Right forelimb (tissue), 1 donor: Measurements from ENCODE around the gene RBM19.
"Not testable (repeated sequence)": the region's sequence is repeated elsewhere in the genome, so short reads cannot be mapped to it uniquely, and the experiment has no call there.

Source experiments
- DNase-seq: peaks from one replicate; pipeline ENCODE4 v3.0.0-alpha.2; 2018

RBM19 gene

GRCh38 chr12:113930249-113930648, 35.9 kb downstream of the RBM19 start:
- no peak for DNase-seq

DNA sequence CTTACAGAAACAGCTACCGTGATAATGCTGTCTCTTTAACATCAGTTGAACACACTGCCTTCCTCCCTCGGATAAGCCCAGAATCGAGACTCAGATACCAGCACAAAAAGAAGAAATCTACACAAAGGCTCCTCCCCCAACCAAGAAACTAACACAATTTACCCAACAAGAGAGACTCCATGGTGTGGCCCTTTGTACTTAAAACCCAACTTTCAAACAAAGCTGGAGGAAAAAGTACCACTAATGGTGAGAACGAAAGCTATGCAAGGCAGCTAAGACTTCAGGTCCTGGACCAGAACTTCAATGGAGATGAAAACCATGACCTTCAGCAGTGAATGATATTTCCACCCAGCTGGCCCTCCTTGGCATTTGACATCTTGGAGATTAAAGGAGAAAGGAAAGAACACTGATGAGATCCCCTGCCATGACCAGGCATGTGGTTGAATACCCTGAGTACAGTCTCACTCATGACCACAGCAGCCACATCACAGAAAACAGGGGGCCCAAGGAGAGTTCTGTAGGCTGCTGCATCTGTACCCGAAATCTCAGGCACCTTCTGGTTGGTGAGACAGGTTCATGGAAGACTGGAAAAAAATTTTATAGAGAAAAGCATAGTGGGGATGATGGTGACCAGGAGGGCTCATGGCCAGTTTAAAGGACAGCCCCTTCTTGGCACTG, 36.7 kb downstream of the RBM19 start:
- DNase-seq, result no peak

GRCh38 chr12:113926788-113927187, 39.3 kb downstream of the RBM19 start:
- no peak for DNase-seq

DNA sequence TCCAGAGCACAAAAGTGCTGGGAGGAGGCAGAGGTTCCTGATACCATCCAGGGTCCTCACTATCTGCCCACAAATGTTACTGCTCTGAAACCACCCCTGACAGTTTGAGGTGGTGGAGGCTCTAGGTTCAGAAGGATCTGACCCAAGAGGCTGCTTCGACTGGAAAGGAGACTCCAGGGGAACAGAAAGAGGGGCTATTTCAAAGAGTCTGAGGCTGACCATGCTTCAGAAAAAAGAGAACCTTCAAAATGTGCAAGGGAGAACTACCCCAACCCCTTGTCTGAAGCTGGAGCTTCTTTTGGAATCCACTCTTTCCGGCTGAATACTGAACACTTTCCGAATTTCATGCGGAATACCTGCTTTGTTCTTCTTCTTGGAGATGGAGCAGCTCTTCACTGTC, 41.8 kb downstream of the RBM19 start:
- no peak for DNase-seq

GRCh38 chr12:113923251-113923650, 42.9 kb downstream of the RBM19 start:
- DNase-seq, result no peak

- DNase-seq, result no peak
These were observed 44.7 kb downstream of the RBM19 start for GRCh38 chr12:113921430-113921829.

DNA sequence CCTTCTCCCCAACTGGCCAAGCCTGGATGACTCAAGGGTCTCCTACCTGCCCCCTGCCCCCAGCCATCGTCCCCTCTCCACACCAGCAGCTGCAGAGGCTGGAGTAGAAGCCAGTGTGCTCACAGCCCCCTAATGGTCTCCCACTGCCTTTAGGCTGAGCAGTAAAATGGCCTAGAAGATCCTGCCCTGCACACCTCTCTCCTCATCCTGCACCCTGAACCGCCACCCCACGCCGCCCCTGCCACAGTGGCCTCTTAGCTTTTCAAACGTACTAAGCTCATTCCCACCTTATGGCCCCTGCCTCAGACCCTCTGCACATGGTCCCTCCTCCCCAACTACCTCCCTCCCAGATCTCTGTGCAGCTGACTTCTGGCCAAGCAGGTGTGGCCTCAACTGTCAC, 46.3 kb downstream of the RBM19 start:
- DNase-seq, result no peak

DNA sequence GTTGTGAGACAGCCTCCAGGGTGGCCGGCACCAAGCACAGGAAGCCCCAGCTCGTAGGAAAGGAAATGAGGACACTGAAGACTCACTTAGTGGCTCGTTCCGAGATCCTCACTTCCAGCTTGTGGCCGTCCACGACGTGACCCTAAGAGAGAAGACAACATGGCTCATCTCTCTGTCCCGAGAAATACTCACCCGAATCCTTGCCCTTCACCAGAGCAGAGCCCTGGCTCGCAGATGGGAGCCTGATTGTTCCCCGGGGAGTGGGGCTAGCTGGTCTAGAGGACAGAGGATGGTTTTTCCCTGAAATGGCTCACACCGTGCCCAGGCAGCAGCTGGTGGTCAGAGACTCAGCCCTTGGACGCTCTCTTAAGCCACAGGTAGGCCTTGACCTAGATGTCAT, 47.8 kb downstream of the RBM19 start:
- DNase-seq, result no peak

- DNase-seq, result no peak
These were observed 48.7 kb downstream of the RBM19 start for GRCh38 chr12:113917393-113917792.

GRCh38 chr12:113914806-113915205, 51.3 kb downstream of the RBM19 start:
- no peak for DNase-seq

DNA sequence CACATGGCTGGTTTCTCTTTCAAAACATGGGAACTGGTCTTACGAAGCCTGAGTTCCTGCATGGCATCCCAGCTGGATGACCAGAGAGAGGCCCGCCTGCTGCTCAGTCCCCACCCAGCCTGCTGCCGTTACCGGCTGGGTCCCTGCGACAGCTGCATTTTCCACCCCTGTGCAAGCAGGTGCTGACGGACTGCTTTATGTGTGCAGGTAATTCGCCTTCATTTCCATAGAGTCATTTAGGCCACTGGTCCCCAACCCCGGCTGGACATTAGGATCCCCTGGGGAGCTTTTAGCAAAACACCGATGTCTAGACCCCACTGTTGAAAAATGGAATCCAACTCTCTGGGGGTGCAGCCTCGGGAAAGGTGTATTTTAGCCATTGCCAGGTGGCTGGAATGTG, 51.9 kb downstream of the RBM19 start:
- DNase-seq, result no peak

DNA sequence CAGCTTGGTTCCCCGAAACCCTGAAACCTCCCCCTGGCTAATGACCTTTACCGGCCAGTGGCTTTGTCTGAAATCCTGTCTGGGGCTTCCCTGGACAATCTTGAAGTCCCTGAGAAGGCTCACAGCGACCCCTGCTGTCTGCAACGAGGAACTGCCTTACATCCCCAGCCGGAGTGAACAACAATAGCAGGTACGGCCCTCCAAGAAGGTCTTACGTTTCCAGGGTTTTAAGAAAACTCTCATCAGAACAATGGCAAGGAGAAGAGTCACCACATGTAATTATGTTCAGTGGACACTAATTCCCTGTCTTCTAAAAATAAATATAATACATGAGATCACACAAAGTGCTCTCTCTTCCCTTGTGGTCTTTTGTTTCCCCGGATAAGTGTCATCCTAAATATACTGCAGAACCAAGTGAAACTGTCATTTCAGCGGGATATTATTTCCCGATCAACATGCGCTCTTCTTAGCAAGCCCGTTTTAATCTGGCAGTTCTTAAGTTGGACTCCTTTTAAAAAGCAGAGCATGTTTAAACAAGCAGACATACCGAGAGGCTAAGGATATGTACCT, 53.3 kb downstream of the RBM19 start:
- peak; percentile 77 for DNase-seq

DNA sequence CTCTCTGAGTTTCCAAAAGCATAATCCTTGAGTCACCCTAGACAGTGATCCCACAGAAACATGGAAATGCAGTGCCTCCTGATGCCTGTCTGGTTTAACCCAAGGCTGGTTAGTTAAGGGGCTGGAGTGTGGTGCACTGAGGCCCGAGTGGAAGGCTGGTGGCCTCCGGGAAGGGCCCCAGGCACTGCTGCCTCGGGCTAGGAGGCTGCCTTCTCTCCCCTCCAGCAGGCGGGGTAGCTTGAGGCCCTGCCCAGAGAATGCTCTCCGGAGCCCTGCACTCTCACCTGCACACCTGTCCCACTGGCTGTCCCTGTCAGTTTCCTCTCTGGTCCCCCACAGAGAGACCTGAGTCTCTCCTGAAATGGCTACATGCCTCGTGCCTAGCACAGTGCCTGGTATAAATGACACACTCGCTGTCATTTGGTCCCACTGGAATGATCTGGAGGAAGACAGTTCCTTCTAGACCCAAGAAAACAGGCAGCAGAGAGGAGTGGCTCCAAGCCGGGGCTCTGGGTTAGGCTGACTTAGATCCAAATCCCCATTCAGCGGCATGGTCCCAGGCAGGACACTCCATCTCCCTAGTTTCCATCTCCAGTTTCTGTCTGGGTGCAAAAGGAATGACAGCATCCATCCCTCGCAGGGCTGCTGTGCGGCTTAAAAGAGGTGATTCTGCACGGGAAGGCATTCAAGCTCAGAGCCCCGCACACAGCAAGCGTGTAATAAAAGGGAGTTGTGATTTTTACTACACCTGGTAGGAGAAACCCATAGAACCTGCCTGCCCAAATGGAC, 54.0 kb downstream of the RBM19 start:
- no peak for DNase-seq

GRCh38 chr12:113910751-113911272, 55.3 kb downstream of the RBM19 start:
- no peak for DNase-seq

GRCh38 chr12:113909776-113910420, 56.2 kb downstream of the RBM19 start:
- DNase-seq, result no peak

DNA sequence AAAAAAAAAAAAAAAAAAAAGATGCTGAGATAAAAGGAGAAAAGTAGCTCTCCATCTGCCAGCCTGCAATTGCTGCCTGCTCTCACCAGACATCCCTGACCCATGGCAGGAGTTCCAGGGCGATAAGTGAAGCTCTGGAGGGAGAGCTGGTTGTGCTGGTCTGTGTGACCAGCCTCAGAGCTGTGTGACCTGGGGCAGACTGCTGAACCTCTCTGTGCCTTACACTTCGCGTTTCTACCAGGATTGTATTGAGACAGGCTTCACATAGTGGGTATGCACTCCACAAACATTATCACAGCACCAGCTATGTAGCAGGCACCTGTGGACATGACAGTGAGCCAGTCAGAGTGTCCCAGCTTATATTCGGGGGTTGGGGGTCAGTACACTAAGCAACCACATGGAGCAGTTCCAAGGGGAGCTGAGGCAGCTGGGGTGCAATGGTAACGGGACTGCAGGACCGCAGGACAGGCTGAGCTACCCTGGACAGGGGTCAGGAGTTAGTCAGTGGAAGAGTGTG, 57.5 kb downstream of the RBM19 start:
- no peak for DNase-seq

DNA sequence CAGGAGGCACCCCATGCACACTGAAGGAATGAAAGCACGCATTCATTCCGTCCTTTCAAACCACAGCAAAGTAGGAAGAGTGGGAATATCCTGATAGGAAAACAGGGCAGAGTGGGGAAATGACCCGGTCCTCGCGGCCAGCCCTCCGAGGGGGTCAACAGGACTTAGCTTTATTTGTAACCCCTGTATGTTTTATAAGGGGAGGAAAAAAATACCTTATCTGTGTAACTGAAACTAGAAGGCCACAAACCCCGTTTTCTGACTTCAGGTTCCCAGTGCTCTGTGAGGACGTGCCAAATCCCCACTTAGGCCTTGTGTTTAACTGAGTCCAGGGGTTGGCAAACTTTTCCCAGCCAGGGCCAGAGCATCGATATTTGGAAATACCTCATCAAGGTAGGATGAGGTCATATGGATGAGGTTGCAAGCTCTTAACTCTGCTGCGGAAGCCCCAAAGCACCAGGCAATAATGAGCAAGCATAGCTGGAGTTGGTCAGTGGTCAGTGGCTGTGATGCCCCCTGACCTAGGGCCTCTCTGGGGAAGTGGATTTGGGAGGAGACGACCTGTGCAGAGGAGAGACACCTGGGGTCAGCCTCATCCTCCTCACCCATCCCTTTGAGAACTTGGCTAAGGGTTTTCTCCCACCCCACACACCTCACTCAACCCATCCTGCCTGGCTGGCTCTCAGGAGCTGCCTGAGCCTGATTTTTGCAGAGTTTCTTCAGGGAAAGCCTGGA, 58.5 kb downstream of the RBM19 start:
- no peak for DNase-seq

GRCh38 chr12:113906411-113907200, 59.5 kb downstream of the RBM19 start:
- no peak for DNase-seq

DNA sequence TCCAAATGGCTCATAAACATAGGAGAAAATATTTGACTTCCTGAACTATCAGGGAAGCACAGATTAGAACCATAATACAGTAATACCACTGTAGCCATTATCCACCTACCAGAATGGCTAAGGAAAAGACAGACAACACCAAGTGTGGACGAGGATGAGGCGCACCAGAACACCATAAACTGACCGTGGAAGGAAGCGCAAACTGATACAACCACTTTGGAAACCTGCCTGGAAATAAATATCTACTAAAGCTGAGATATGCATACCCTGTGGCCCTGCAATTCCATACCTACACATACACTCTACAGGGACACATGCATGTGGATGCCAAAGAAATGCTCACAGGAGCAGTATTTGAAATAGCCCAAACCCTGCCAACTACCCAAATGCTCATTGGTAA, 60.3 kb downstream of the RBM19 start:
- no peak for DNase-seq

- DNase-seq, result no peak
These were observed 62.7 kb downstream of the RBM19 start for GRCh38 chr12:113903381-113903863.

DNA sequence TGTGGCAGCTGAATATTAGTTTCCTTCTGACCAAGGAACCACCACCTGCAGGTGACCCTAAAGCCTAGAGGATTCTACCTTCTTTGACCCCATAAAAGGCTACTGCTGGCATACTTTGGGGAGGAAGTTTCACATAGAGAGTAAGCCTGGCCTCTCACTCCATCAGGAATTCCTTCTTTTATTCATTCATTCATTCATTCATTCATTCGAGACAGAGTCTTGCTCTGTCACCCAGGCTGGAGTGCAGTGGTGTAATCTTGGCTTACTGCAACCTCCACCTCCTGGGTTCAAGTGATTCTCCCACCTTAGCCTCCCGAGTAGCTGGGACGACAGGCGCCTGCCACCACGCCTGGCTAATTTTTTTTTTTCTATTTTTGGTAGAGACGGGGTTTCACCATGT, 64.8 kb downstream of the RBM19 start:
- DNase-seq, result not testable (repeated sequence)
